Colonic mucosa (tissue), 4 donors: ENCODE measurements around the gene PPP1R12B. TPM values are rescaled to one million over a fixed set of nuclear protein-coding genes. Genes with fewer than 3 reads are reported as not detected.

Source experiments
- DNase-seq: peaks from one replicate; pipeline ENCODE4 v3.0.0-alpha.2; 2020
- H3K27ac ChIP-seq: fragments of 200-600 bp; one replicate; pipeline ENCODE4 v1.8.0; 2021
- H3K27me3 ChIP-seq: fragments of 200-600 bp; one replicate; pipeline ENCODE4 v1.8.0; 2021
- H3K36me3 ChIP-seq: fragments of 200-600 bp; one replicate; pipeline ENCODE4 v1.8.0; 2021
- H3K4me1 ChIP-seq: fragments of 200-600 bp; one replicate; pipeline ENCODE4 v1.8.0; 2021; ENCODE audit warnings: mild to moderate bottlenecking
- H3K4me3 ChIP-seq: fragments of 200-600 bp; one replicate; pipeline ENCODE4 v1.8.0; 2021
- H3K9ac ChIP-seq, 2 donors: one replicate each; pipeline ENCODE4 v1.7.0; 2013; ENCODE audit warnings: control low read depth in 2 of 2, low read depth in 2 of 2, low read length in 2 of 2
- H3K9me3 ChIP-seq: fragments of 200-600 bp; one replicate; pipeline ENCODE4 v1.8.0; 2021
- intact Hi-C: fragments of 100-400 bp; cut with DNase I; formaldehyde crosslinking; loops from one replicate; pipeline ENCODE4 v1.14.1; 2022
- total RNA-seq, 2 donors: library from RNA; stranded (reverse); fragmentation: NEBNext Ultra II Directional in 1 of 2; extraction: Animal tissue kit (Norgen Biotek cat#: 25700) in 1 of 2; gene quantifications; one replicate each; pipeline ENCODE4 v1.2.1, GENCODE V29; 2021
- TF ChIP-seq, protein P1 (sequence below): fragments of 200-600 bp; IDR thresholded peaks from one replicate; pipeline ENCODE4 v1.8.0; 2022; ENCODE audit warnings: antibody characterized with exemption, mild to moderate bottlenecking
- donor health status: healthy.
- donor health status: DM: no; HTN: no; CAD: no.
- donor health status: DM: no; HTN: no; CAD: no.

PPP1R12B gene
- total RNA-seq, 2 donors from 2014 or later, result 41.1 to 125 TPM

DNA sequence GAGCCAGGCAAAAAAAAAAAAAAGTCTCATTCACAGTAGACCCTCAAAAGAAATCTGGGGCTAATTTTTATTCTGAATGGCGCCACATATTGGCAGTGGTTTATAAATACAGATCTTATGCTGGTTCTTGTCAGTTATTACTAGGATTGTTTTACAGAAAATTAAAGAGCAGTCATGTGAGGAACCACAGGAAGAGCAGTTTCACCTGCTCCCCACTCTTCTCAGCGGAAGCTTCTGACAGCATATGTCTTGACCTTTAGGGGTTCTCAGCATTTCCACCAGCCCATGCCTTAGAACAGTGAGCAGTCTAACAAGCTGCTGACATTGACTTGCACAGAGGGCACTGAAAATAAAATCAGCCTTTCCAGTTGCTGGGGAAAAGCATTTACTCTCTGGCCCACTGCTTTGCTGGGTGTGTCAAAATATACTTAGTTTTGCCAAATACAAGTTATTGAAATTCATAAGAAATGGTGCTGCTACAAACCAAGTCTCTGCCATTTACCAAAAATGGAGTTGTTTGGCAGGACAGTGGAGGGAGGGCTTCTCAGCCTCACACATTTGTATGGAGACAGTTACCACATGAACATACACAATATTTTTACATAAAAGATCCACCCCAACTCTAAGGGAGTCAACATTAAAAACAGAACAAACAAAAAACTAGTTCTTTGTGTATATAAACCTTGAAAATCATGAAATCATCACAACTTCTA is 217.5 kb downstream of the PPP1R12B start:
- H3K9ac ChIP-seq, result no peak overlapping the region
- H3K4me1 ChIP-seq, result no peaks in the 10 kb centered on the region
- H3K4me3 ChIP-seq, result no peak overlapping the region
- H3K27ac ChIP-seq, result no peak overlapping the region
- DNase-seq, result no peak
- intact Hi-C loops, result no loop called here
- no peaks in the 10 kb centered on the region for H3K36me3 ChIP-seq
- no peaks in the 10 kb centered on the region for H3K27me3 ChIP-seq
- TF ChIP-seq, protein P1, sequence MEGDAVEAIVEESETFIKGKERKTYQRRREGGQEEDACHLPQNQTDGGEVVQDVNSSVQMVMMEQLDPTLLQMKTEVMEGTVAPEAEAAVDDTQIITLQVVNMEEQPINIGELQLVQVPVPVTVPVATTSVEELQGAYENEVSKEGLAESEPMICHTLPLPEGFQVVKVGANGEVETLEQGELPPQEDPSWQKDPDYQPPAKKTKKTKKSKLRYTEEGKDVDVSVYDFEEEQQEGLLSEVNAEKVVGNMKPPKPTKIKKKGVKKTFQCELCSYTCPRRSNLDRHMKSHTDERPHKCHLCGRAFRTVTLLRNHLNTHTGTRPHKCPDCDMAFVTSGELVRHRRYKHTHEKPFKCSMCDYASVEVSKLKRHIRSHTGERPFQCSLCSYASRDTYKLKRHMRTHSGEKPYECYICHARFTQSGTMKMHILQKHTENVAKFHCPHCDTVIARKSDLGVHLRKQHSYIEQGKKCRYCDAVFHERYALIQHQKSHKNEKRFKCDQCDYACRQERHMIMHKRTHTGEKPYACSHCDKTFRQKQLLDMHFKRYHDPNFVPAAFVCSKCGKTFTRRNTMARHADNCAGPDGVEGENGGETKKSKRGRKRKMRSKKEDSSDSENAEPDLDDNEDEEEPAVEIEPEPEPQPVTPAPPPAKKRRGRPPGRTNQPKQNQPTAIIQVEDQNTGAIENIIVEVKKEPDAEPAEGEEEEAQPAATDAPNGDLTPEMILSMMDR, result no peak
- H3K9me3 ChIP-seq, result no peaks in the 10 kb centered on the region

DNA sequence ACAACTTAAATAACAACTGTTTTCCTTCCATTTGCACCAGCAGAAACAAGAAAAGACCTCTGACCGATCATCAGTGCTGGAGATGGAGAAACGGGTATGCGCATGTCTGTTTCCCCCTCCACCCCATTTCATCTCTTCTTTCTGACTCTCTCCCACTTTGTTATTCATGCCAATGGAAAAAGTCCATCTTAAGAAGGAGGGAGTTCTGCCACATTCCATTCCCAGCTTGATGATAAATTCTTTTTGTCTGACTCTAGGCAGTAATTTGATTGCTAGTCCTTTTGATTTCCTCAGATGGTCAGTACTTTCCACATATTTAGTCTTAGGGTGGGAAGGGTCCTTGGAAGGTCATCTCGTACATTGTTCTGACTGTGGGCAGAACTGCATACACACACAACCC is 219.2 kb downstream of the PPP1R12B start:
- H3K36me3 ChIP-seq, result no peaks in the 10 kb centered on the region
- DNase-seq, result no peak
- no peak overlapping the region for H3K4me3 ChIP-seq
- no peaks in the 10 kb centered on the region for H3K4me1 ChIP-seq
- H3K27ac ChIP-seq, result no peak overlapping the region
- TF ChIP-seq, protein P1, result no peak
- H3K27me3 ChIP-seq, result no peaks in the 10 kb centered on the region
- no peak overlapping the region for H3K9ac ChIP-seq
- H3K9me3 ChIP-seq, result no peaks in the 10 kb centered on the region
- intact Hi-C loops, result no loop called here

DNA sequence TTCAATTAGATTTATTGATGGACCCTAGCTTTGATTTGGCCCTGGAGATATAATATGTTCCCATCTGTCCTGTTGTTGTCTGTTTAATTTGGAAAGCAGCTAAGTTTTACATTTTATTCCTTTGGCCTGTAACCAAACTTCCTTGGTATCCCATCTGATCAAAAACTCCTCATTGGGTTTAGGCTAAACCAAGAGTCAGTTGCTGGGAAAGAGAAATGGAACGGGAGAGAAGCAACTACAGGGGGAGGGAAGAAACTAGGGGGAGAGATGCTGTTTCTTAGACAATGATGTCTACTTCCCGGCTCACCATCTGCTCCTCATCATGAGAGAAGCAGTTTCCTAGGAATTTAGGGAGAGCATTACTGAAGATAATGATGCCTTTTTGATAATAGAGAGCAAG is 219.9 kb downstream of the PPP1R12B start:
- Histone ChIP-seq H3K9ac (no peak overlapping the region), H3K4me3 (no peak overlapping the region), H3K36me3 (no peaks in the 10 kb centered on the region), H3K27ac (no peak overlapping the region), H3K9me3 (no peaks in the 10 kb centered on the region), H3K4me1 (no peaks in the 10 kb centered on the region), H3K27me3 (no peaks in the 10 kb centered on the region)
- TF ChIP-seq, protein P1, result no peak
- intact Hi-C loops, result no loop called here
- no peak for DNase-seq

DNA sequence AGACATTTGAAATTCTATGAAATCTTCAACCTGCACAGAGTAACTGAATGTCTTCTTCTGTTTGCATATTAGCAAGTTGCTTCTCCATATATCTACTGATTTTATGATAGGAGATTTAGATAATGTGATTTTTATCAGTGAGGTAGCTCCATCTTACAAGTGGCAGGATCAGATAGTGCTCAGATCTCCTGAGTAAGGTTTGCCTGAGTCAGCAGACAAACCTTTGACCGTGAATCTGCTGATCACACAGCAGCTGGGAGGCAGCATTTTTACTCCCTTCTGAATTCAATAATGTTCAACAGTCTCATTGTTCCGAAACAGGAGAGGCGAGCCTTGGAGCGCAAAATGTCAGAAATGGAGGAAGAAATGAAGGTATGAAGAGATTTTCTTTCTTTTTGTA is 220.3 kb downstream of the PPP1R12B start:
- Histone ChIP-seq H3K4me3 (no peak overlapping the region), H3K27me3 (no peaks in the 10 kb centered on the region), H3K9me3 (no peaks in the 10 kb centered on the region), H3K4me1 (no peaks in the 10 kb centered on the region), H3K9ac (no peak overlapping the region), H3K36me3 (no peaks in the 10 kb centered on the region), H3K27ac (no peak overlapping the region)
- TF ChIP-seq, protein P1, result no peak
- no peak for DNase-seq
- intact Hi-C loops, result no loop called here

DNA sequence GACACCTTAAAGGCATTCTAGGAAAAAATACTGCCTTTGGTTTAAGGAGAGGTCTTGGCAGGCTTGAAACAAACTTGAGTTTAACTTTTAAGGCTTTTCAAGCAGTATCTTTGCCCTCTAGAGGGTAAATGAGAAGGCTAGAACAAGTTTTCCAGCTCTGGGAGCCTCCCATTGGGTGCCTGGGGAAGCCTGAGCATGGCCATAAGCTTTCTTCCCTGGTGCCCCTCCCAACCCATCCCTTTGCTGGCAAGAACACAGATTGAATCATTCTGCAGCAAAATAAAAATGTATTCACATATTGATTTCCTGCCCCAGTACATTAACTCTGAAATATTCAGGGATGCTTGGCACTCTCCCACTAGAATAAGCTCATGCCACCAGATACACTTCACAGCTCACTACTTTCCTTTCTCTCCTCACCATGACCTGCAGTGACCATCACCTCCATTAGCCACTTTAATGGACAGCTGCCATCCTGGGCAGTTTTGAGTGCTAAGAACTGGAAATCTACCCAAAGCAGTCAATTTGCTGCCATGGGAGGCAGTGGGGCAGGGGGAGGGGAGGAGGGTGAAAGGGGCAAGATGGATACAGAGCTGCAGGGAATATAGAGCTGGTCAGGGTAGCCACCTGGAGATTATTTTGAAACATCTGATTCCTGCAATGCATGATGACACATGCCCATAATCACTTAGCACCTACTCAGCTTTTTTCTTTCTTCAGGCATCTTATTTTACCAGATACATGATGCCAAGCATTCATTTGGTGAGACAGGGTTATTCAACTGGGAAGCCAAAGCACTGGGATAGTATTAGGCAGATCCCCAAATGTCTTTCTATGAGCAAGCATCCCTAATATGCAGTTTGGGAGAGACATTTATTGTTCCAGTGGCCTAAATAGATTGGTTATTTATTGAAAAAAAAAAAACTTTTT is 221.2 kb downstream of the PPP1R12B start:
- H3K27ac ChIP-seq, result no peak overlapping the region
- TF ChIP-seq, protein P1, result no peak
- H3K4me3 ChIP-seq, result no peak overlapping the region
- DNase-seq, result no peak
- no peaks in the 10 kb centered on the region for H3K9me3 ChIP-seq
- intact Hi-C loops, result no loop called here
- H3K27me3 ChIP-seq, result no peaks in the 10 kb centered on the region
- H3K36me3 ChIP-seq, result no peaks in the 10 kb centered on the region
- no peaks in the 10 kb centered on the region for H3K4me1 ChIP-seq
- no peak overlapping the region for H3K9ac ChIP-seq
